ENCODE results near the gene VTCN1.

DNA sequence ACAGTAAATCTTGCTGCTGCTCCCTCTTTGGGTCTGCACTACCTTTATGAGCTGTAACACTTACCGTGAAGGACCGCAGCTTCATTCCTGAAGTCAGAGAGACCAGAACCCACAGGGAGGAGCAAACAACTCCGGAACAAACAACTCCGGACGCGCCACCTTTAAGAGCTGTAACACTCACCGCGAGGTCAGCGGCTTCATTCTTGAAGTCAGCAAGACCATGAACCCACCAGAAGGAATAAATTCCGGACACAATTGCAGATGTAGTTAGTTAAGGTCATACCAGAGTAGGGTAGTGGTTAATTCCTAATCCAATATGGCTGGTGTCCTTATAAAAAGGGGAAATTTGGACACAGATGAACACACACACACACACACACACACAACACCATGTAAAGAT lies 37.7 kb downstream of the VTCN1 start:
- TF ChIP-seq POLR2AphosphoS5 (IDR thresholded peaks at IDR 0.05) (no peak), POLR2A (IDR thresholded peaks at IDR 0.05) (no peak)
- TF ChIP-seq, protein P1, sequence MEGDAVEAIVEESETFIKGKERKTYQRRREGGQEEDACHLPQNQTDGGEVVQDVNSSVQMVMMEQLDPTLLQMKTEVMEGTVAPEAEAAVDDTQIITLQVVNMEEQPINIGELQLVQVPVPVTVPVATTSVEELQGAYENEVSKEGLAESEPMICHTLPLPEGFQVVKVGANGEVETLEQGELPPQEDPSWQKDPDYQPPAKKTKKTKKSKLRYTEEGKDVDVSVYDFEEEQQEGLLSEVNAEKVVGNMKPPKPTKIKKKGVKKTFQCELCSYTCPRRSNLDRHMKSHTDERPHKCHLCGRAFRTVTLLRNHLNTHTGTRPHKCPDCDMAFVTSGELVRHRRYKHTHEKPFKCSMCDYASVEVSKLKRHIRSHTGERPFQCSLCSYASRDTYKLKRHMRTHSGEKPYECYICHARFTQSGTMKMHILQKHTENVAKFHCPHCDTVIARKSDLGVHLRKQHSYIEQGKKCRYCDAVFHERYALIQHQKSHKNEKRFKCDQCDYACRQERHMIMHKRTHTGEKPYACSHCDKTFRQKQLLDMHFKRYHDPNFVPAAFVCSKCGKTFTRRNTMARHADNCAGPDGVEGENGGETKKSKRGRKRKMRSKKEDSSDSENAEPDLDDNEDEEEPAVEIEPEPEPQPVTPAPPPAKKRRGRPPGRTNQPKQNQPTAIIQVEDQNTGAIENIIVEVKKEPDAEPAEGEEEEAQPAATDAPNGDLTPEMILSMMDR (IDR thresholded peaks at IDR 0.05) = no peak

All from prostate gland (tissue), 2 donors.